A549 (cell line): Measurements from ENCODE around the gene CEMP1. TPM values are rescaled to one million over a fixed set of nuclear protein-coding genes. Genes with fewer than 3 reads are reported as not detected.

Experiments used
- ATAC-seq, 2 experiments: fragments of 200-7000 bp in 1 of 2; fragments of >200 bp in 1 of 2; cut with Nextera tagmentation in 1 of 2; cut with Tn5 transposase in 1 of 2; 3 replicates each; pipeline versions ENCODE4 v1.8.0 to v1.9.1; 2018 to 2020; ENCODE audit warnings: mild to moderate bottlenecking in 1 of 2, moderate library complexity in 1 of 2
- CTCF ChIA-PET: fragments of 300-600 bp; sonication (Branson Sonifier 250); formaldehyde crosslinking; extraction: SDS; loops from one replicate; lab custom pipeline; 2021; ENCODE audit warnings: antibody characterized with exemption, inconsistent platforms; lab: Yijun Ruan, JAX
- POLR2A ChIA-PET: fragments of 350-600 bp; formaldehyde crosslinking; extraction: SDS; loops from one replicate; lab custom pipeline; 2021; ENCODE audit warnings: antibody characterized with exemption, inconsistent platforms; lab: Yijun Ruan, JAX
- DNase-seq, 2 experiments: peaks; one replicate each; pipeline versions ENCODE4 v3.0.0 to v3.0.0-alpha.2; 2011 to 2016; ENCODE audit warnings: low read depth in 1 of 2, low spot score in 1 of 2
- FAIRE-seq: peaks from 2 replicates; lab custom pipeline; 2011; peaks lifted over from hg19 to GRCh38; lab: Jason Lieb, UNC
- H3K27ac ChIP-seq, 2 experiments: fragments of >200 bp; sonication (Bioruptor Twin); formaldehyde crosslinking; 3 replicates each; pipeline ENCODE4 v1.5.1; 2016 to 2017
- H3K4me1 ChIP-seq: fragments of >200 bp; sonication (Bioruptor Twin); formaldehyde crosslinking; 3 replicates; pipeline ENCODE4 v1.6.1; 2016
- H3K4me2 ChIP-seq: fragments of >200 bp; sonication (Bioruptor Twin); formaldehyde crosslinking; 3 replicates; pipeline ENCODE4 v1.6.1; 2016
- H3K4me3 ChIP-seq: fragments of >200 bp; sonication (Bioruptor Twin); formaldehyde crosslinking; 3 replicates; pipeline ENCODE4 v1.5.1; 2016
- H3K9me3 ChIP-seq: fragments of >200 bp; sonication (Bioruptor Twin); formaldehyde crosslinking; 3 replicates; pipeline ENCODE4 v1.6.1; 2016
- CBX8 ChIP-seq: fragments of 200-600 bp; sonication (generic); IDR thresholded peaks from 2 replicates; pipeline ENCODE4 v1.6.1; 2016
- CHD2 ChIP-seq: fragments of 150-350 bp; IDR thresholded peaks from 2 replicates; pipeline ENCODE4 v1.6.1; 2014; ENCODE audit warnings: low read length; ENCODE audit not compliant: partially characterized antibody
- CHD4 ChIP-seq: fragments of 200-600 bp; sonication (generic); IDR thresholded peaks from 2 replicates; pipeline ENCODE4 v1.6.1; 2016; ENCODE audit warnings: antibody characterized with exemption, mild to moderate bottlenecking, borderline replicate concordance
- EHMT2 ChIP-seq: fragments of 200-600 bp; sonication (generic); IDR thresholded peaks from 2 replicates; pipeline ENCODE4 v1.6.1; 2016; ENCODE audit warnings: antibody characterized with exemption, low read depth, mild to moderate bottlenecking, moderate library complexity
- FOSB ChIP-seq: fragments of 250-450 bp; sonication (Bioruptor Pico); IDR thresholded peaks from 2 replicates; pipeline ENCODE4 v1.5.0; 2020; ENCODE audit warnings: mild to moderate bottlenecking, moderate library complexity
- FOSL2 ChIP-seq, 2 experiments: fragments of 450-650 bp in 1 of 2; fragments of >200 bp in 1 of 2; sonication (Bioruptor Twin) in 1 of 2; formaldehyde crosslinking; IDR thresholded peaks; 2 replicates each; pipeline versions ENCODE4 v1.5.0 to v1.6.1; 2016 to 2020; ENCODE audit warnings: mild to moderate bottlenecking in 1 of 2, moderate library complexity in 1 of 2
- HDAC2 ChIP-seq: fragments of 200-600 bp; sonication (generic); IDR thresholded peaks from 2 replicates; pipeline ENCODE4 v1.6.1; 2016
- HEYL ChIP-seq: fragments of 250-450 bp; sonication (Bioruptor Pico); IDR thresholded peaks from 2 replicates; pipeline ENCODE4 v1.8.0; 2021; ENCODE audit warnings: mild to moderate bottlenecking, moderate library complexity
- HOXA7 ChIP-seq: fragments of 250-450 bp; sonication (Bioruptor Pico); IDR thresholded peaks from 2 replicates; pipeline ENCODE4 v1.5.0; 2020; ENCODE audit warnings: mild to moderate bottlenecking, moderate library complexity
- HOXB13 ChIP-seq: fragments of 250-450 bp; sonication (Bioruptor Pico); IDR thresholded peaks from 2 replicates; pipeline ENCODE4 v1.5.0; 2020; ENCODE audit warnings: low read depth, mild to moderate bottlenecking, moderate library complexity
- KDM1A ChIP-seq: fragments of 200-600 bp; sonication (generic); IDR thresholded peaks from 2 replicates; pipeline ENCODE4 v1.6.1; 2016; ENCODE audit warnings: low read depth, mild to moderate bottlenecking
- KDM5A ChIP-seq: fragments of 200-600 bp; sonication (generic); IDR thresholded peaks from 2 replicates; pipeline ENCODE4 v1.6.1; 2016; ENCODE audit warnings: antibody characterized with exemption, mild to moderate bottlenecking
- MAZ ChIP-seq: fragments of 150-350 bp; IDR thresholded peaks from 2 replicates; pipeline ENCODE4 v1.6.1; 2014; ENCODE audit warnings: antibody characterized with exemption, low read depth, low read length, borderline replicate concordance
- MYC ChIP-seq: IDR thresholded peaks from 2 replicates; pipeline ENCODE4 v1.6.1; 2012; ENCODE audit warnings: mild to moderate bottlenecking, inconsistent platforms, low read length, improper control_type of control experiment, borderline replicate concordance
- NFE2L2 ChIP-seq: fragments of 150-350 bp; conservative IDR thresholded peaks from 2 replicates; pipeline ENCODE4 v1.6.1; 2014; ENCODE audit warnings: low read length
- NR3C1 ChIP-seq: fragments of >200 bp; sonication (Bioruptor Twin); formaldehyde crosslinking; IDR thresholded peaks from 3 replicates; pipeline ENCODE4 v1.6.1; 2017
- POLR2A ChIP-seq: IDR thresholded peaks from 2 replicates; pipeline ENCODE4 v1.6.1; 2012; ENCODE audit warnings: mild to moderate bottlenecking, low read length
- POLR2AphosphoS2 ChIP-seq: conservative IDR thresholded peaks from 2 replicates; pipeline ENCODE4 v1.6.1; 2012; ENCODE audit warnings: low read length, improper control_type of control experiment, inconsistent platforms
- RAD21 ChIP-seq, 2 experiments: fragments of >200 bp in 1 of 2; sonication (Bioruptor Twin) in 1 of 2; formaldehyde crosslinking in 1 of 2; IDR thresholded peaks in 1 of 2; conservative IDR thresholded peaks in 1 of 2; 2 replicates in 1 of 2; 3 replicates in 1 of 2; pipeline ENCODE4 v1.6.1; 2012 to 2018; ENCODE audit warnings: inconsistent platforms in 1 of 2
- RARB ChIP-seq: fragments of 250-450 bp; sonication (Bioruptor Pico); IDR thresholded peaks from 2 replicates; pipeline ENCODE4 v1.8.0; 2021; ENCODE audit warnings: mild to moderate bottlenecking, moderate library complexity
- RFX5 ChIP-seq: fragments of 450-650 bp; IDR thresholded peaks from 2 replicates; pipeline ENCODE4 v1.7.1; 2014; ENCODE audit warnings: antibody characterized with exemption, mild to moderate bottlenecking, moderate library complexity
- SMC3 ChIP-seq: fragments of >200 bp; sonication (Bioruptor Twin); formaldehyde crosslinking; IDR thresholded peaks from 3 replicates; pipeline ENCODE4 v1.6.1; 2018; ENCODE audit warnings: inconsistent platforms
- SREBF2 ChIP-seq: fragments of 450-650 bp; IDR thresholded peaks from 2 replicates; pipeline ENCODE4 v1.6.1; 2014; ENCODE audit warnings: mild to moderate bottlenecking, moderate library complexity
- TFCP2L1 ChIP-seq: fragments of 250-450 bp; sonication (Bioruptor Pico); IDR thresholded peaks from 2 replicates; pipeline ENCODE4 v1.5.0; 2021; ENCODE audit warnings: mild to moderate bottlenecking
- ZFP36 ChIP-seq: fragments of 450-650 bp; IDR thresholded peaks from 2 replicates; pipeline ENCODE4 v1.6.1; 2014; ENCODE audit warnings: borderline replicate concordance; ENCODE audit not compliant: partially characterized antibody
- ZSCAN20 ChIP-seq: fragments of 250-450 bp; sonication (Bioruptor Pico); IDR thresholded peaks from 2 replicates; pipeline ENCODE4 v1.8.0; 2022; ENCODE audit warnings: mild to moderate bottlenecking, moderate library complexity
- WGBS: methylation state at CpG from one replicate; pipeline ENCODE4 v1.1.6; 2017; ENCODE audit errors: missing lambda C conversion rate; 5-methylcytosine and 5-hydroxymethylcytosine counted together
- polyA plus RNA-seq, 4 experiments: library from polyadenylated mRNA; depleted of rRNA in 3 of 4; stranded (reverse); fragments of >200 nt; fragmentation: RNase III in 1 of 4; extraction: RNeasy Plus Mini Kit Qiagen cat#74134 plus additional on column Dnase treatment in 1 of 4; gene quantifications; 2 replicates in 3 of 4; 3 replicates in 1 of 4; pipeline ENCODE4 v1.2.3, GENCODE V29; 2011 to 2017
- TF ChIP-seq, protein P1 (sequence below): IDR thresholded peaks from 2 replicates; pipeline ENCODE4 v1.6.1; 2012
- TF ChIP-seq, protein P2 (sequence below): fragments of 150-350 bp; IDR thresholded peaks from 2 replicates; pipeline ENCODE4 v1.6.1; 2014; ENCODE audit warnings: low read depth, mild to moderate bottlenecking, low read length
- TF ChIP-seq, protein P3 (sequence below): fragments of 200-600 bp; sonication (generic); IDR thresholded peaks from 2 replicates; pipeline ENCODE4 v1.6.1; 2016; ENCODE audit warnings: antibody characterized with exemption, mild to moderate bottlenecking, moderate library complexity

The CEMP1 gene
- polyA plus RNA-seq, 2 of the 4 experiments (the other 2 are of a cell fraction) = not detected

DNA sequence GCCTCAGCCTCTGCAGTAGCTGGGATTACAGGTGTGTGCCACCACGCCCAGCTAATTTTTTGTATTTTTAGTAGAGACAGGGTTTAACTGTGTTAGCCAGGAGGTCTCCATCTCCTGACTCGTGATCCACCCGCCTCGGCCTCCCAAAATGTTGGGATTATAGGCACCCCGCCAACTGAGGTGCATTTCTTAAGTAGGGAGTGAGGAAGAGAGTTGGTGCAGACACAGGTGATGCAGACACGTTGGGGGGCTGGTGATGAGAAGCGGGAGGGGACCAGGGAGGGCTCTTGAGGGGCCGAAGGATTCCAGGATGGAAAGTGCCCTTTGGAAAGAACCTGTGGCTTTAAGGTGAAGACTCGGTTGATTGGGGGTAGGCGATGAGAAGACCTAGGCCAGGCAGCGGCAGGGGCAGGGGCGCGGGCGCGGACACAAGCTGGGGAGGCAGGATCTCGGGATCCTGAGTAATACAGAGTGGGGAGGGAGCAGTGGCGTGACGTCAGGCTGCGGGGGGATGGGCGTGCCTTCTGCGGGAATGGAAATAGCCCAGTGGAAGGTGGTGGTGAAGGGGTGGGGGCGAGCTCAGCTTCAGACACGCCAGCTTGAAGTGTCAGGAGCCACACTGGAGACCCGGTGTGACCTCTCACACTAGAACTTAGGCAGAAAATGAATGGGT lies 19.9 kb downstream of the CEMP1 start:
- ATAC-seq (no peak), FAIRE-seq (no peak), DNase-seq (no peak)
- H3K27ac ChIP-seq = no peak overlapping the region
- peaks cover 20% of the 10 kb centered on the region for H3K4me1 ChIP-seq
- no peaks in the 10 kb centered on the region for H3K9me3 ChIP-seq
- CTCF ChIA-PET = interaction anchor here (1.1 to 8.0 kb wide), 2 partner anchors 9 to 80 kb away, joined by 3 to 91 read pairs; no protein-coding TSS in a partner anchor
- 75% methylated on average over 24 of the region's 24 CpGs for WGBS
- H3K4me3 ChIP-seq = no peak overlapping the region
- POLR2A ChIA-PET = no interaction called here
- no peak for TF ChIP-seq CBX8
- no peak for TF ChIP-seq NR3C1
- TF ChIP-seq ZFP36 = no peak
- no peak for TF ChIP-seq KDM5A
- no peak for TF ChIP-seq HOXA7 (CRISPR knock-in tag)
- TF ChIP-seq RAD21 (conservative IDR thresholded peaks at IDR 0.05 in 1 of 2, IDR thresholded peaks at IDR 0.05 in 1 of 2) = no peak
- no peak for TF ChIP-seq FOSL2 (IDR thresholded peaks at IDR 0.05)
- no peak for TF ChIP-seq FOSL2 (CRISPR knock-in tag; IDR thresholded peaks at IDR 0.05)
- H3K4me2 ChIP-seq = no peak overlapping the region

DNA sequence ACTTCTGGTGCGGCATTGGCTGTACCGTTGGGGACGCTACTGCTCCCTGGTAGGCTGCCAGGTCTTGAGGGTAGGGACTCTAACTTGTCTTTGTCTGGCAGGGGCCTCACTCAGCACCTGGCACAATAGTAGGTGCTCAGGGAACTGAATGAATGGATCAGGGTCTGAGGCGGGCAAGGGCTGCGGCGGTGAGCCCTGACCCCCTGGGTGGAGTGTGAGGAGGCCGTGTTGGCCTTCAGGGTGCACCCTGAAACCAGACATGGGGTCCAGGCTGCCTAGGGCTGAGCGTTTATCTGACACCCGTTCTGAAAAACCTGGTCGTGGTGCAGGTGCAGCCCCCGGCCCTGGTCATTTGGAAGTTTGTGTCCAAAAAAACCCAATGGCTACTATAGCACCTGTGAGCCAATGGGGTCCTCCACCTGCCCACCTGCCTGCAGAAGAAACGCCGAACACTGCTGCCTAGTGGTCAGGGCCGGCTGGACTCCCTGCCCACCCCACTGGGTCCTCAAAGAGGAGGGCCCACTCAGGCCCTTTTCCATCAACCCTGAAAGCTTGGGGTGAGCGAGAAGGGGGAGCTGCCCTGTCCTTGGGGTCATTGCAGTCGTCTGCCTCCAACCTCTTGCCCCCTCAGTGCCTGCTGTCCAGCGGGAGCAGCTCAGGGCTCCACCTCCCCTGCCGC lies 22.3 kb downstream of the CEMP1 start:
- WGBS = 84% methylated on average over 17 of the region's 18 CpGs
- H3K4me1 ChIP-seq = peaks cover 5% of the 10 kb centered on the region
- no peak overlapping the region for H3K4me2 ChIP-seq
- POLR2A ChIA-PET = interaction anchor here (0.7 kb wide), 1 partner anchor 21 kb away, joined by 3 read pairs; no protein-coding TSS in a partner anchor
- CTCF ChIA-PET = interaction anchor here (2.7 to 8.0 kb wide), 2 partner anchors 7 to 35 kb away, joined by 7 to 91 read pairs; partner anchors contain the start of gene TBC1D24
- no peak for TF ChIP-seq HOXB13 (CRISPR knock-in tag)
- TF ChIP-seq HDAC2 = no peak
- TF ChIP-seq RARB (CRISPR knock-in tag) = no peak
- no peak for TF ChIP-seq FOSB (CRISPR knock-in tag)
- TF ChIP-seq, protein P1, sequence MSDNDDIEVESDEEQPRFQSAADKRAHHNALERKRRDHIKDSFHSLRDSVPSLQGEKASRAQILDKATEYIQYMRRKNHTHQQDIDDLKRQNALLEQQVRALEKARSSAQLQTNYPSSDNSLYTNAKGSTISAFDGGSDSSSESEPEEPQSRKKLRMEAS = no peak
- no peak for TF ChIP-seq MYC
- TF ChIP-seq SMC3 = no peak
- TF ChIP-seq HEYL (CRISPR knock-in tag) = no peak
- no peak for TF ChIP-seq EHMT2
- no peak for TF ChIP-seq RAD21 (conservative IDR thresholded peaks at IDR 0.05 in 1 of 2, IDR thresholded peaks at IDR 0.05 in 1 of 2)
- no peak for TF ChIP-seq MAZ
- TF ChIP-seq TFCP2L1 (CRISPR knock-in tag) = no peak
- TF ChIP-seq CBX8 = no peak
- TF ChIP-seq CHD2 = no peak
- TF ChIP-seq, protein P2, sequence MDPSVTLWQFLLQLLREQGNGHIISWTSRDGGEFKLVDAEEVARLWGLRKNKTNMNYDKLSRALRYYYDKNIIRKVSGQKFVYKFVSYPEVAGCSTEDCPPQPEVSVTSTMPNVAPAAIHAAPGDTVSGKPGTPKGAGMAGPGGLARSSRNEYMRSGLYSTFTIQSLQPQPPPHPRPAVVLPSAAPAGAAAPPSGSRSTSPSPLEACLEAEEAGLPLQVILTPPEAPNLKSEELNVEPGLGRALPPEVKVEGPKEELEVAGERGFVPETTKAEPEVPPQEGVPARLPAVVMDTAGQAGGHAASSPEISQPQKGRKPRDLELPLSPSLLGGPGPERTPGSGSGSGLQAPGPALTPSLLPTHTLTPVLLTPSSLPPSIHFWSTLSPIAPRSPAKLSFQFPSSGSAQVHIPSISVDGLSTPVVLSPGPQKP = no peak
- TF ChIP-seq ZSCAN20 (CRISPR knock-in tag) = no peak
- H3K27ac ChIP-seq = no peak overlapping the region
- H3K9me3 ChIP-seq = no peaks in the 10 kb centered on the region
- no peak for DNase-seq
- FAIRE-seq = no peak
- no peak overlapping the region for H3K4me3 ChIP-seq
- no peak for ATAC-seq

DNA sequence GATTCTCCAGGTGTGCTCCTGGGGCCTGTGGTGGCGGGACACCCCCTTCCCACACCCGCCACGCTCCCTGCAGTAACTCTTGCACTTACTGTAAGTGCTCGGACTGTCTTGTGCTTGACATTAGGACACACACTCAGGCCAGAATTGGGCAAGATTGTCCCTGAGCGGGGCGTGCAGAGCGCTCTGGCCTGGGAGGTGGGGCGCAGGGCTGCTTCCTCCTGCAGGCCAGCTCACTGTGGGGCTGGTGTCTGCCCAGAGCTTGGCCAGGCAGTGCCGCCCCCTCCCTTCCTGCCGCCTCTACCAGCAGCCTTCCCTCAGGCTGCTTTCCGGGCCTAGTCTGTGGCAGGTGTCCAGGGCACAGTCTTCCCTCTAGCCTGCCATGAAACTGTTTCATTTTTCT lies 23.5 kb downstream of the CEMP1 start:
- H3K4me1 ChIP-seq = peaks cover 8% of the 10 kb centered on the region
- 100% methylated on average over 4 of the region's 11 CpGs for WGBS
- TF ChIP-seq MYC (no peak), ZSCAN20 (CRISPR knock-in tag) (no peak), KDM1A (no peak), POLR2A (no peak), RFX5 (no peak), CHD4 (no peak), POLR2AphosphoS2 (no peak), NFE2L2 (no peak), SREBF2 (no peak)
- TF ChIP-seq, protein P3, sequence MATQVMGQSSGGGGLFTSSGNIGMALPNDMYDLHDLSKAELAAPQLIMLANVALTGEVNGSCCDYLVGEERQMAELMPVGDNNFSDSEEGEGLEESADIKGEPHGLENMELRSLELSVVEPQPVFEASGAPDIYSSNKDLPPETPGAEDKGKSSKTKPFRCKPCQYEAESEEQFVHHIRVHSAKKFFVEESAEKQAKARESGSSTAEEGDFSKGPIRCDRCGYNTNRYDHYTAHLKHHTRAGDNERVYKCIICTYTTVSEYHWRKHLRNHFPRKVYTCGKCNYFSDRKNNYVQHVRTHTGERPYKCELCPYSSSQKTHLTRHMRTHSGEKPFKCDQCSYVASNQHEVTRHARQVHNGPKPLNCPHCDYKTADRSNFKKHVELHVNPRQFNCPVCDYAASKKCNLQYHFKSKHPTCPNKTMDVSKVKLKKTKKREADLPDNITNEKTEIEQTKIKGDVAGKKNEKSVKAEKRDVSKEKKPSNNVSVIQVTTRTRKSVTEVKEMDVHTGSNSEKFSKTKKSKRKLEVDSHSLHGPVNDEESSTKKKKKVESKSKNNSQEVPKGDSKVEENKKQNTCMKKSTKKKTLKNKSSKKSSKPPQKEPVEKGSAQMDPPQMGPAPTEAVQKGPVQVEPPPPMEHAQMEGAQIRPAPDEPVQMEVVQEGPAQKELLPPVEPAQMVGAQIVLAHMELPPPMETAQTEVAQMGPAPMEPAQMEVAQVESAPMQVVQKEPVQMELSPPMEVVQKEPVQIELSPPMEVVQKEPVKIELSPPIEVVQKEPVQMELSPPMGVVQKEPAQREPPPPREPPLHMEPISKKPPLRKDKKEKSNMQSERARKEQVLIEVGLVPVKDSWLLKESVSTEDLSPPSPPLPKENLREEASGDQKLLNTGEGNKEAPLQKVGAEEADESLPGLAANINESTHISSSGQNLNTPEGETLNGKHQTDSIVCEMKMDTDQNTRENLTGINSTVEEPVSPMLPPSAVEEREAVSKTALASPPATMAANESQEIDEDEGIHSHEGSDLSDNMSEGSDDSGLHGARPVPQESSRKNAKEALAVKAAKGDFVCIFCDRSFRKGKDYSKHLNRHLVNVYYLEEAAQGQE = no peak
- TF ChIP-seq, all 56 proteins: peak for 0
- ChIA-PET CTCF (interaction anchor here (2.7 kb wide), 1 partner anchor 33 kb away, joined by 7 read pairs; the partner anchor contains the start of gene TBC1D24), POLR2A (no interaction called here)
- no peak overlapping the region for H3K4me2 ChIP-seq
- no peaks in the 10 kb centered on the region for H3K9me3 ChIP-seq
- H3K4me3 ChIP-seq = no peak overlapping the region
- ATAC-seq (no peak), DNase-seq (no peak), FAIRE-seq (no peak)
- H3K27ac ChIP-seq = no peak overlapping the region
